HG02763 (cell line): Measurements from ENCODE around the gene ALG1.
"Not testable (repeated sequence)": the region's sequence is repeated elsewhere in the genome, so short reads cannot be mapped to it uniquely, and the experiment has no call there.

ENCODE experiments used
- ATAC-seq: cut with Tn5 transposase; IDR thresholded peaks from one replicate; pipeline ENCODE4 v1.9.1; 2021; ENCODE audit warnings: mild to moderate bottlenecking, moderate library complexity; ENCODE audit not compliant: unreplicated experiment

Gene ALG1

GRCh38 chr16:5097061-5097469 is 25.4 kb downstream of the ALG1 start:
- not testable (repeated sequence) for ATAC-seq

GRCh38 chr16:5097470-5098220 is 26.0 kb downstream of the ALG1 start, which contains the start of gene EEF2KMT:
EEF2KMT (minus strand) TSS chr16:5097795; CDS start chr16:5097739, 56 bp downstream.
- ATAC-seq, result peak; percentile 98

GRCh38 chr16:5098221-5099159 is 26.8 kb downstream of the ALG1 start:
- not testable (repeated sequence) for ATAC-seq

DNA sequence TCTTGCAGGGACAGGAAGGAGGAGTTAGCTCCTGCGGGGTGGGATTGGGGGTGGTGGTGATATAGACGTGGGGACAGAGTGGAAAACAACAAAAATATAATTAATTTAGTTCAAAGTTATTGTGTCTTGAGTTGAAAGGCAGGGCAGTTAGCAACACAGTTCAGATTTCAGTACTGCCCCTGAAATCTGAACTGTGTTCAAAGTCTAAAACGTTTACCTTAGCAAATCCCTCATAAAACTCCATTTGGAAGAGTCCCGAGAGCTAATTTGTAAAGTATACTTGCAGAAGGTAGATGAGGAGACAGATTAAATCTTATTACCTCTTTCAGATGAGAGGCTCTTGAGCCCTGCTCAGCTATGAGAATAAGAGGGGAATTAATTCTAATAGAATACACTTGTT is 27.5 kb downstream of the ALG1 start:
- not testable (repeated sequence) for ATAC-seq

GRCh38 chr16:5103296-5104032 is 31.8 kb downstream of the ALG1 start:
- ATAC-seq, result not testable (repeated sequence)

DNA sequence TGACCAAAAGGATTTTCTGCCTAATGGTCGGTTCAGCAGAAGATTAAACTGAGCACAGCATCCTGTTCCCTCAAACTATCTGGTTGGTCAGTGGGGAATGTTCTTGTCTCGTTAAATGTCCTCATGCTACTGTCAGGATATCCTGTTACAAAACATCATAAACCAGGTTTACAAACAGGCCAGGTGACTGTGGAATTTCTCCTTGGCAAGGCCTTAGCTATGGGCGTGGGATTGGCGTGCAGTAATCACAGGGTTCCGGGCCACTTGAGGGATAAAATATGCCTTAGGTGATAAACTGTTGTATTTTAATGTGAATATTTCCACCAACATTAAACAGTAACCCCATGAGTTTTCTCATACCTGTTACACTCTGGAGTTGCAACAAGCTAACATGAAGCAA is 33.4 kb downstream of the ALG1 start:
- not testable (repeated sequence) for ATAC-seq

- no peak for ATAC-seq
These were observed 37.0 kb downstream of the ALG1 start for GRCh38 chr16:5108505-5109158.

GRCh38 chr16:5110933-5111332 is 39.3 kb downstream of the ALG1 start:
- not testable (repeated sequence) for ATAC-seq

GRCh38 chr16:5116780-5117295 is 45.2 kb downstream of the ALG1 start:
- not testable (repeated sequence) for ATAC-seq

DNA sequence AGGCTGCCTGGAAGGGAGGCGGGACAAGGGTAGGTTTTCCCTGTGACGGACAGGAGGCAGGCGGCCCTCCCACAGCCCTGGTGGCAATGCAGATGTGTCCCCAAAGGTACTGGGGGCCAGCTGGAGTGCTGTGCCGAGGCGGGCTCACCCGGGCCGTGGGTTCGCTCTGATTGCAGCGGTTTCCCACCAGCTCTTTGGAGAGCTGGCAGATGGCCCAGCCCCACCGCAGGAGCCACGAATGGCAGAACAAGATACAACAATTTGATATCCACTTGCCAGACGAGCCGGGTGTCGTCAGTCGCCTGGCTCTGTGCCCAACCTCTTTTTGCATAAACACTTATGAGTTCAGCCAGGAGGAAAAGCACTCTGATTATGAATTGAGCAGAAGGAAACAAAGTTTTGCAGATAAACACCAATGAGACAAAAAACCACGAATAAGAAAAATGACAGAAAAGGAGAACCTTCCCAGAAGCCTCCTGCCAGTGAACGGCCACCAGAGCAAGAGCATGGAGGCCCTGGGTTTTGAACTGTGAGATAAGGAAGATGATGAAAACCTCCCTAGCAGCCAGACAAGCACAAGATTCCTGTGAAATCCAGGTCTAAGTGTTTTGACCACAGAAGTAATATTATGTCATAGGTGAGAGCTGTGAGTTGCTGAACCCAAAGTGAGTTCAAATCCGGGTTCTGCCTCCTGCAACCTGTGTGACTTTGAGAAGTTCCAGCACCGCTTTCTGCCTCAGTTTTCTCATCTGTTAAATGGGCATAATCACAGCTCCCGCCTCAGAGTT is 45.9 kb downstream of the ALG1 start:
- not testable (repeated sequence) for ATAC-seq

GRCh38 chr16:5131467-5132004 is 59.9 kb downstream of the ALG1 start:
- not testable (repeated sequence) for ATAC-seq

DNA sequence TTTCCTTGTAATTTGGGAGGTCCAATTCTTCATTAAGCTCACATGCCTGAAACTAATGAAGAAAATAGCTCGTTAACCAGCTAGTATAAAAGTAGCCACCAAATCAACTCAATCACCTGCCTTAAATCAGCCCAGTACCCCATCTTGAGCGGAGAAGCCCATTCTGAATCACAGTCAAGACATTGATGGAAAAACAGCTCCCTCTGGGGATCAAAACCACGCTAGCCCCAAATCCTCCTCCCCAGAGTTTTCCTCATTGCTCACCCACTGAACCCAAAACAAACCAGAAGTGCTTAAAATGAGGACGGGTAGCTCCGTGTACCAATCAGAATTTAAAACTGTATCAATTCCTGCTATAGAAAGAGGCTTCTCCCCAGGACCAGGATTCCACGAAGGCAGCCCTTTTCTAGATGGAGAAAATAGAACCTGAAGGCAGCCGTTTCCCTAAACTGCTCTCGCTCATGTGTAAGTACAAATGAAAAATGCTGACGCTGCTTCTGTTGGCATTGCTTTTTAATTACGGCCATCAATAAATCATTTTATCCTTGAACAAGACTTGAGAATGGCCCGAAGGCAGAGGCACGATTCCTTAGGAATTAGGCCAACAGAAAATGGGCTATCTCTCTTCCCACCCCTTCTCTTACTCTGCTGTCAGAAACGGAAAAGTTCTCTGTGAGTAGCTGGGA is 61.4 kb downstream of the ALG1 start:
- not testable (repeated sequence) for ATAC-seq

GRCh38 chr16:5134739-5135452 is 63.3 kb downstream of the ALG1 start:
- ATAC-seq, result not testable (repeated sequence)
